NCI-H1436 (cell line): Measurements from ENCODE around the gene CPN2.

Source experiments
- DNase-seq: peaks from one replicate; lab custom pipeline; 2025; lab: John Stamatoyannopoulos, UW

CPN2 gene

GRCh38 chr3:194351080-194351672 lies at the start of gene CPN2:
Gene CPN2 (minus strand): TSS chr3:194351328. CDS start chr3:194342702, 8,626 bp downstream.
- no peak for DNase-seq

- no peak for DNase-seq
Measured at GRCh38 chr3:194399874-194400411, 48.8 kb upstream of the CPN2 start.

- no peak for DNase-seq
Measured at GRCh38 chr3:194399166-194399565, 48.0 kb upstream of the CPN2 start, which contains the start of gene GP5. Gene GP5 (minus strand): TSS chr3:194399266. CDS start chr3:194398282, 984 bp downstream.

GRCh38 chr3:194397757-194398312 lies 46.7 kb upstream of the CPN2 start:
- no peak for DNase-seq

GRCh38 chr3:194396859-194397756 lies 46.0 kb upstream of the CPN2 start:
- no peak for DNase-seq

- DNase-seq, result no peak
Measured at GRCh38 chr3:194396539-194396858, 45.4 kb upstream of the CPN2 start.

- DNase-seq, result no peak
Measured at GRCh38 chr3:194395778-194396538, 44.8 kb upstream of the CPN2 start.

GRCh38 chr3:194395212-194395611 lies 44.1 kb upstream of the CPN2 start:
- peak; percentile 85 for DNase-seq

GRCh38 chr3:194392576-194392975 lies 41.4 kb upstream of the CPN2 start:
- DNase-seq, result no peak

- no peak for DNase-seq
Measured at GRCh38 chr3:194390835-194391234, 39.7 kb upstream of the CPN2 start.

- DNase-seq, result no peak
Measured at GRCh38 chr3:194389269-194389668, 38.1 kb upstream of the CPN2 start.

- no peak for DNase-seq
Measured at GRCh38 chr3:194387926-194388418, 36.8 kb upstream of the CPN2 start.

GRCh38 chr3:194387276-194387675 lies 36.1 kb upstream of the CPN2 start:
- no peak for DNase-seq

GRCh38 chr3:194386648-194387047 lies 35.5 kb upstream of the CPN2 start:
- no peak for DNase-seq

- DNase-seq, result no peak
Measured at GRCh38 chr3:194386066-194386465, 34.9 kb upstream of the CPN2 start.

GRCh38 chr3:194384569-194385001 lies 33.5 kb upstream of the CPN2 start:
- DNase-seq, result no peak

- DNase-seq, result no peak
Measured at GRCh38 chr3:194384156-194384555, 33.0 kb upstream of the CPN2 start.

- no peak for DNase-seq
Measured at GRCh38 chr3:194383276-194383940, 32.3 kb upstream of the CPN2 start.

GRCh38 chr3:194382892-194383223 lies 31.7 kb upstream of the CPN2 start:
- DNase-seq, result no peak

GRCh38 chr3:194382196-194382891 lies 31.2 kb upstream of the CPN2 start:
- DNase-seq, result no peak

GRCh38 chr3:194381460-194381875 lies 30.3 kb upstream of the CPN2 start:
- DNase-seq, result no peak
